KOPT-K1 (cell line): Measurements from ENCODE around the gene PMEL.
A peak's percentile ranks its signal among the peaks of the same experiment; 100 is the strongest.
"Not testable (repeated sequence)": the region's sequence is repeated elsewhere in the genome, so short reads cannot be mapped to it uniquely, and the experiment has no call there.

Experiments used
- H3K27ac ChIP-seq: fragments of 200-600 bp; sonication (generic); 2 replicates; pipeline ENCODE4 v1.5.1; 2016; ENCODE audit warnings: antibody characterized with exemption, mild to moderate bottlenecking, low read depth, low read length; ENCODE audit not compliant: poor library complexity, severe bottlenecking
- H3K36me3 ChIP-seq: fragments of 200-600 bp; sonication (generic); 2 replicates; pipeline ENCODE4 v1.5.1; 2017; ENCODE audit warnings: antibody characterized with exemption, mild to moderate bottlenecking, low read length, moderate library complexity; ENCODE audit not compliant: insufficient read depth
- H3K9me3 ChIP-seq: fragments of 200-600 bp; sonication (generic); 2 replicates; pipeline ENCODE4 v1.5.1; 2017; ENCODE audit warnings: antibody characterized with exemption, low read length, mild to moderate bottlenecking; ENCODE audit not compliant: insufficient read depth, poor library complexity, severe bottlenecking

PMEL gene

DNA sequence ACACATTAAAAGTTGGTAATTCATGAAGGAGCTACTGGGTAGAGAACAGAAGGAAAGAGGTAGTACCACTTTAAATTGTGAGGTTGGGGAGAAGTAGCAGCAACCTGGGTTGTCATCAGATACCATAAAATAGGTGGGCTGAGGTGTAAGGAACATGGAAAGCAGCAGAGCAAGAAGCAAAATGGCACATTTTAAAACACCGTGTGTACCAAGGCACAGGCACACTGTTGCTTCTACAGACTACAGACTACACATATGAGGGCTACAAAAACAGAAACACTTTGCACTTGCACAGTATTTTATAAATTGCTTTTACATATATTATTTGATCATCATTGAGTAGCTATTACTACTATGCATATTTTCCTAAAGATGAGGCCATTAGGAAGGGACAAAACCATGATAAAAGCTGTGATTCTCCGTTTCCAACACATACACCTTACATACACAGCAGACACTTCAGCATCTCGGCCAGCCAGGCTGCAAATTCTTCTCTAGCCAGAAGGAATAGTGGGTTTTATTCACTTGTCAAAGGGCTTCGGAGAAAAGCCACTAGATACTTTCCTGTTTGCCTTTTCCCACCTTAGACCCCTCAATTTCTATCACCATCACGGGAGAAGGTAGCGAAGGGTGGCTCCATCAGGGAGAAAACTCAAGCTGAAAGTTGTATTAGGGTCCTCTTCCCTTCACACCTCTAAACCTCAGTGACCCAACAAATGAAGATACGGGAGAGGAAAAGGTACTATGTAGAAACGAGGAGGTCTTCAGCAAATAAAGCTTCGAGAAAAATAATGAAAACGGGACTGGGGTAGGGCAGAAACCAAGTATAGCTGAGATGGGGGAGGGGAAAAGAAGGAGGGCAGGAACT is 39.7 kb downstream of the PMEL start:
- Histone ChIP-seq H3K9me3 (no peaks in the 10 kb centered on the region), H3K36me3 (peaks cover 18% of the 10 kb centered on the region), H3K27ac (peak overlapping the region; percentile 98)

DNA sequence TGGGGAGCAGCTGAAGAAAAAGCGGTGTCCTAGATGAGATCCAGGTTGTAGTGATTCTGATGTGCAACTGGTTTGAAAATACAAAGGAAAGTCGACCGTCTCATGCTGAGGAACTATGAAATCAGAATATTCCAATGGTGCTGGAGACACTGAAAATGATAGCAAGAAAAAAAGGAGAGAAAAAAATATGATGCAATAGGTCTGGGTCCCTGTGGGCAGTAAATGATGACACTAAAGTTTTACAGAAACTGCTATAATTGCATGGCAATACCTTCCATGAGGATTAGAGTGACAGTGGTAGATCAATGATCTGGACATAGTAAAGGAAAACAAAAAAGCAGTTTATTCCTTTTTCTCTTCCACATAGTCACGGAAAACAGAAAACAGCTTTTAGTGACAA is 40.5 kb downstream of the PMEL start:
- Histone ChIP-seq H3K27ac (peak overlapping the region; percentile 98), H3K36me3 (peaks cover 19% of the 10 kb centered on the region), H3K9me3 (no peaks in the 10 kb centered on the region)

DNA sequence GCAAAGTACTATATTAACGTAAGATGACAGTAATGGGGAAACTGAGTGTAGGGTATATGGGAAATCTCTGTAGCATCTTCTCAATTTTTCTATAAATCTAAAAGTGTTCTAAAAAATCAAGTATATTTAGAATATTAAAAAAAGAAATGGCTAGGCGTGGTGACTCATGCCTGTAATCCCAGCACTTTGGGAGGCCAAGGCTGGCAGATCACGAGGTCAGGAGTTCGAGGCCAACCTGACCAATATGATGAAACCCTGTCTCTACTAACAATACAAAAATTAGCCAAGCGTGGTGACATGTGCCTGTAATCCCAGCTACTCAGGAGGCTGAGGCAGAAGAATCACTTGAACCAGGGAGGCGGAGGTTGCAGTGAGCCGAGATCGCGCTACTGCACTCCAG is 42.2 kb downstream of the PMEL start:
- peaks cover 35% of the 10 kb centered on the region for H3K36me3 ChIP-seq
- H3K27ac ChIP-seq, H3K9me3 ChIP-seq: not testable (repeated sequence)

DNA sequence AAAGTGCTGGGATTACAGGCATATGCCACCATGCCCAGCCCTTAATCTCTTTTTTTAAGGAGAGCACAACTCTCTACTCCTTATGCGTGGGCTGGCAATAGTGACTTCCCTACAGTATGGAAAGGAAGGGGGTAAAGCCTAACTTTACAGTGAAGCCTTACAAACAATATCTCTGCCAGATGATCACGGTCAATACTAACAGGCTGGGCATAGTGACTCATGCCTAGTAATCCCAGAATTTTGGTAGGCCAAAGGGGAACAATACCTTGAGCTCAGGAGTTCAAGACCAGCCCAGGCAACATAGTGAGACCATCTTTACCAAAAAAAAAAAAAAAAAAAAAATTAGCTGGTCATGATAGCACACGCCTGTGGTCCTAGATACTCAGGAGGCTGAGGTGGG is 43.7 kb downstream of the PMEL start:
- Histone ChIP-seq H3K27ac (no peak overlapping the region), H3K36me3 (peaks cover 40% of the 10 kb centered on the region), H3K9me3 (no peaks in the 10 kb centered on the region)

DNA sequence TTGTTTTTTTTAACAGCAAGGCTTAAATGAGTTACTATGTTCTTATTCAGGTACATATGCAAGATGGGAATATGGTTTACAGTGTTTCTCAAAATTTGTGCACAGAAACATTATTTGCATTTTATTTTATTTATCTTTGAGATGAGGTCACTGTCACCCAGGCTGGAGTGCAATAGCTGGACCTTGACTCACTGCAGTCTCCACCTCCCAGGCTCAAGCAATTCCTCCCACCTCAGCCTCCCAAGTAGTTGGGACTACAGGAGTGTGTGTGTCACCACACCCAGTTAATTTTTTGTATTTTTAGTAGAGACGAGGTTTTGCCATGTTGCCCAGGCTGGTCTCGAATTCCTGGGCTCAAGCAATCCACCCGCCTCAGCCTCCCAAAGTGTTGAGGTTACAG is 46.8 kb downstream of the PMEL start:
- peaks cover 61% of the 10 kb centered on the region for H3K36me3 ChIP-seq
- H3K9me3 ChIP-seq, H3K27ac ChIP-seq: not testable (repeated sequence)

DNA sequence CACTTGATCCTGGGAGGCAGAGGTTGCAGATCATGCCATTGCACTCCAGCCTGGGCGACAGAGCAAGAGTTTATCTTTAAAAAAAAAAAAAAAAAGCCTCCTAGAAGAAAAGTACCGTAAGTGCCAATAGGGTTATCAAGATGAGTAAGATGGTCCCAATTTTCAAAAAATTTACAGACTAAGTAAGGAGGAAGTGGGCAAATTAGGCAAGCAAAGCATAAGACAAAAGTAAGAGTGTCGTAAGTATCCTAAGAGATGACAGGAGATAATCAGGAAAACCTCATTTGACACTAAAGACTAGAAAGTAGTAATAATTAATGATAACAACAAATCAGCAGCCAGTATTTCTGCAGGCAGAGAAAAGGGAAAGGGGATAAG is 50.4 kb downstream of the PMEL start:
- Histone ChIP-seq H3K27ac (no peak overlapping the region), H3K9me3 (no peaks in the 10 kb centered on the region), H3K36me3 (peaks cover 70% of the 10 kb centered on the region)

DNA sequence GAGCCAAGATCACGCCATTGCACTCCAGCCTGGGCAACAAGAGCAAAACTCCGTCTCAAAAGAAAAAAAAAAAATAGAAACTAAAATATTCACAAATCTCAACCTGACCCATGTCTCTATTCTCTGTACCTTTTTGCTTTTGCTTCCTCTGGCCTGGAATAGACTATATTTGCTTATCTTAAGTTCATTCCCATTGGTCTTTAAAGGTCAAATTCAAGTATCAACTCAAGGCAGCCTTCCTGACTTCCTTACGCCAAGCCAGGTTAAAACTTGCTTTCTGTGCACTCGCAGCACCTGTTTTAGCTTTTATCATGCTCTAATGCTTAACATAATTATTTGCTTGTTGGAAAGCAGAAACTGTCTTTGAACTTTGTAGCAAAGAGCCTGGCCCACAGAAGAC is 52.9 kb downstream of the PMEL start:
- H3K9me3 ChIP-seq: no peaks in the 10 kb centered on the region
- no peak overlapping the region for H3K27ac ChIP-seq
- peaks cover 49% of the 10 kb centered on the region for H3K36me3 ChIP-seq

DNA sequence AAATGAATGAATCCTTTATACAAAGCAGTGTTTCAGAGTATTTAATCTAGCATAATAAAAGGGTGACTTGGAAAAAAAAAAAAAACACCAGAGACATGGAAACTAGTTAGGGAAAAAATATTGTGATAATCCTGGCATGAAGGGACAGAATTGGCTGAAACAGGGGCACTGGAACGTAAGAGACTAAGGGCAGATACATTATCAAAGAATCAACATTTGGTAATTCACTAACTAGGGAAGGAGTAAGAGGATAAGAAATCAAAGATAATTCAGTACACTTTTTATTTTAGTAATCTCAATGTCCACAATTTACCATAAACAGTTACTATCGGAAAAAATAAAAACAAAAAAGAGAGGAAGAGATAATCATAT is 56.3 kb downstream of the PMEL start:
- peaks cover 25% of the 10 kb centered on the region for H3K36me3 ChIP-seq
- no peak overlapping the region for H3K27ac ChIP-seq
- H3K9me3 ChIP-seq: no peaks in the 10 kb centered on the region

DNA sequence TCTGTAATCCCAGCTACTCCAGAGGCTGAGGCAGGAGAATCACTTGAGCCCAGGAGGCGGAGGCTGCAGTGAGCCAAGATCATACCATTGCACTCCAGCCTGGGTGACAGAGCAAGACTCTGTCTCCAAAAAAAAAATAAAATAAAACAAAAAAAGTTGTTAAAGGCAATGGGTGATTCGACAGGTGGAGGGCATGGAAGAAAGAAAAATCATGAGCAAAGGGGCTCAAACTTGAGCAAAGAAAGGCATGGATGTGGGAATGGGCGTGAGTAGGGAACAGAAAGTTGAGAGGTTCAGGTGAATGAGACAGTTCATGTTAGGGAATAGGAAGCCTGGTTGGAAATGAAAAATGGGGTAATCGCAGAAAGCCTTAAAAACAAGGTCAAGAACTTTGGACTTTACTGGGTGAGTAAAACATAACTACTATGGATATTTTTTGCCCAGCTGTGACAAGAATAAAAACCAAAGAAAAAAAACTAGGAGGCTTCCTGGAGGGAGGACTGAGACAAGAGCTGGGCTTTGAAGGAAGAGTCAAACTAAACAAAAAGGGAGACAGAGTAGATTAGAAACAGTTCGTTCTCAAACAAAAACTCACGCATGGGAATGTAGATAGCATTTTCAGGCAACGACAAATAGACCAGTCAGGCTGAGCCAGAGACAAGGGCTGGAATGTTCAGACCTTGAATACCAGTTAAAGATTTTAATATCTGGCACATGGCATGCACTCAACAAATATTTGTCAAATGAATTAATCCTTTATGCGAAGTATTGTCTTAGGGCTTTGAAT is 56.9 kb downstream of the PMEL start:
- Histone ChIP-seq H3K9me3 (no peaks in the 10 kb centered on the region), H3K36me3 (peaks cover 19% of the 10 kb centered on the region), H3K27ac (no peak overlapping the region)

DNA sequence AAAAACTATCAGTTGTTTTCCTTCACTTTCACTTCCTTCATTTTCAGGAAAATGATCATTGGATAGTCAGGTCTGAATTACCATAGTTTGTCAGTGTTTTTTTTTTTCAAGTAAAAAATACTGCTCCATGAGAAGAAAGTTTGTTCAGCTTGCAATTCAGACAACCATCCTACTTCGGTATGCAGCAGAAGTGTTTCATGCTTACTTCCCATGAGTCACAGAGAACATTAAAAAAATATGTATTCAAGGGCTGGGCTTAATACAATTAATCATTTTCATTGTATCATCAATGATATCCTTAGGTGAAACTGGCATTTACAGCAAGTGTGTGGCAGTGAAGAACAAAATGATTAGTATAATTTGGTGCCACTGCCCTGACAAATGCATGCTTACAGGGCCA is 59.8 kb downstream of the PMEL start:
- no peak overlapping the region for H3K27ac ChIP-seq
- no peaks in the 10 kb centered on the region for H3K9me3 ChIP-seq
- H3K36me3 ChIP-seq: peaks cover 23% of the 10 kb centered on the region
